ENCODE results near the gene GALNT6. TPM values are rescaled to one million over a fixed set of nuclear protein-coding genes. Genes with fewer than 3 reads are reported as not detected.

Gene GALNT6
- total RNA-seq, 1 experiment from 2014 or later, result 9.8 TPM

- Histone ChIP-seq H3K79me1 (ENCODE audit: insufficient read depth, low read depth, low read length, poor library complexity, severe bottlenecking) (no peaks in the 10 kb centered on the region), H4K5ac (ENCODE audit: insufficient read length, low read depth, low read length) (no peak overlapping the region), H4K91ac (ENCODE audit: insufficient read length, low read depth, low read length) (no peak overlapping the region), H2BK20ac (ENCODE audit: low read depth, low read length, poor library complexity, severe bottlenecking) (no peak overlapping the region), H3K56ac (ENCODE audit: insufficient read length, low read depth, low read length) (no peak overlapping the region), H3K18ac (ENCODE audit: insufficient read length, low read depth, low read length) (no peak overlapping the region), H3T11ph (ENCODE audit: low read length) (no peak overlapping the region), H3K79me2 (ENCODE audit: insufficient read depth, low read length) (no peaks in the 10 kb centered on the region), H2AK5ac (ENCODE audit: insufficient read length, low read length) (no peak overlapping the region), H3K23me2 (ENCODE audit: insufficient read length, low read depth, low read length, poor library complexity, severe bottlenecking) (no peaks in the 10 kb centered on the region), H2BK12ac (ENCODE audit: insufficient read length, low read depth, low read length) (no peak overlapping the region), H2BK120ac (ENCODE audit: low read depth, low read length, poor library complexity, severe bottlenecking) (no peak overlapping the region), H3K4me1 (ENCODE audit: insufficient read depth, low read length) (no peaks in the 10 kb centered on the region; the same call in 1 of the 2 replicates), H2BK15ac (ENCODE audit: low read depth, low read length) (no peak overlapping the region), H3K4ac (ENCODE audit: low read depth, low read length) (no peak overlapping the region), H3K14ac (ENCODE audit: insufficient read depth, low read length) (no peak overlapping the region), H4K20me1 (ENCODE audit: control insufficient read depth, insufficient read depth, insufficient read length) (peaks cover 3% of the 10 kb centered on the region), H3K27me3 (ENCODE audit: insufficient read depth, low read length) (no peaks in the 10 kb centered on the region), H3K27ac (ENCODE audit: insufficient read length, low read depth, low read length) (no peak overlapping the region), H3K4me2 (ENCODE audit: insufficient read depth, insufficient read length, low read length) (no peak overlapping the region), H3K23ac (ENCODE audit: insufficient read length, low read depth, low read length) (no peak overlapping the region), H4K8ac (replicated peaks; ENCODE audit: insufficient read length, low read depth, low read length) (no peak overlapping the region), H3K9ac (ENCODE audit: extremely low read depth, insufficient read length, low read length) (no peak overlapping the region), H3K9me3 (ENCODE audit: control insufficient read depth, low read depth, low read length) (no peaks in the 10 kb centered on the region), H2BK5ac (ENCODE audit: insufficient read length, low read length) (no peak overlapping the region), H2AFZ (ENCODE audit: low read length) (no peak overlapping the region)
- no peak for TF ChIP-seq CTCF (conservative IDR thresholded peaks at IDR 0.05)
- H3K27ac Mint-ChIP-seq, result peak overlapping the region; percentile 88 to 97 (median 97)
- H3K9me3 Mint-ChIP-seq, result no peaks in the 10 kb centered on the region
- peaks cover 3 to 29% (median 27%) of the 10 kb centered on the region in 3 experiments for H3K36me3 Mint-ChIP-seq (ENCODE audit: insufficient read depth in 1 of 3, low read depth in 3 of 3)
- no peaks in the 10 kb centered on the region for H3K27me3 Mint-ChIP-seq (ENCODE audit: low read depth)
- no peak overlapping the region for H3K4me3 Mint-ChIP-seq
- WGBS (ENCODE audit: extremely low coverage, insufficient read length, low lambda C conversion rate), result no CpG with 5 or more reads among the region's 8 CpGs
- peak; percentile 78 for DNase-seq
- H3K4me1 Mint-ChIP-seq, result peaks cover 27 to 40% of the 10 kb centered on the region in 2 experiments
Observed at GRCh38 chr12:51371295-51371953, 19.8 kb downstream of the GALNT6 start.

All from H9 (cell line).